ENCODE results near the gene RPL41.

The RPL41 gene

DNA sequence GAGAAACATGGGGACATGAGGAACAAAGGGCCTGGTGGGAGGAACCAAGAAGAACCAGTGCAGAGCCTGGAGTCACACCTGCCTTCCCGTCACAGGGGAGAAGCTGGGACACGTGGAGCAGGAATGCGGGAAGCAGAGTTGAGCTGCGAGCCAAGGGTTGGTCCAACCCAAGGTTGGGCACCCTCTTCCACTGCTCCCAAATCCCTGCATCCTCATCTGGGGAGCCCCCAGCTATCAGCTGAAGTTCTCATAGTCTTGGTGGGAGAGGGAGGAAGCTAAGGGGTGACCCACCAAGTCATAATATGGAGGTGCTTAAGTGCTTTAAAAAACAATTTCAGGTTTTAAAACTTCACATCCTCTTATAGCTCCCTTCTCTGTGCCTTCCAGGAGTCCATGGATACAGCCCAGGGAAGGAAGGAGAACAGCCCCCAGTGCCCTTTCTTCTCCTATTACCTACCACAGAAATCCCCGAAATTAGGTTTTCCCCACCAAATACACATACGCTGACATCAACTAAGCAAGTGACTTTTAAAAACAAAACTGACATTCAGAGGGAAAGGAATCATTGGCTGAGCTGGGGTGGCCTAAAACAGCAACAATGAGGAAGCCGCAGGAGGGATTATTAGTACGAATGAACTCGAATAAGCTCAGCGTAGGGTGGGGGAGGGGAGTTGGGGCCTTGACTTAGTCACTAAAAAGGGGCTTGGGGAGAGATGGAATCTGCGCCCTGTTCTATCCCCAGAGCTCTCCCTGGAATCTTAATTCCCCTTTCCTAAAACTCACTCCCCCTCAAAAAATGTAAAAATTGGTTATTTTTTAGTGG is 46.2 kb downstream of the RPL41 start:
- Histone ChIP-seq H3K4me3 (ENCODE audit: low read depth, low read length) (no peak overlapping the region), H3K27me3 (ENCODE audit: control insufficient read depth, insufficient read depth, low read length) (no peaks in the 10 kb centered on the region), H3K27ac (ENCODE audit: low read depth, low read length) (peak overlapping the region; percentile 78), H3K4me1 (ENCODE audit: control insufficient read depth, insufficient read depth, low read length) (peaks cover 36% of the 10 kb centered on the region), H3K9ac (ENCODE audit: low read depth, low read length) (no peak overlapping the region), H3K9me3 (ENCODE audit: control insufficient read depth, insufficient read depth, low read length) (no peaks in the 10 kb centered on the region), H3K36me3 (ENCODE audit: control insufficient read depth, insufficient read depth, low read length) (peaks cover 83% of the 10 kb centered on the region)

DNA sequence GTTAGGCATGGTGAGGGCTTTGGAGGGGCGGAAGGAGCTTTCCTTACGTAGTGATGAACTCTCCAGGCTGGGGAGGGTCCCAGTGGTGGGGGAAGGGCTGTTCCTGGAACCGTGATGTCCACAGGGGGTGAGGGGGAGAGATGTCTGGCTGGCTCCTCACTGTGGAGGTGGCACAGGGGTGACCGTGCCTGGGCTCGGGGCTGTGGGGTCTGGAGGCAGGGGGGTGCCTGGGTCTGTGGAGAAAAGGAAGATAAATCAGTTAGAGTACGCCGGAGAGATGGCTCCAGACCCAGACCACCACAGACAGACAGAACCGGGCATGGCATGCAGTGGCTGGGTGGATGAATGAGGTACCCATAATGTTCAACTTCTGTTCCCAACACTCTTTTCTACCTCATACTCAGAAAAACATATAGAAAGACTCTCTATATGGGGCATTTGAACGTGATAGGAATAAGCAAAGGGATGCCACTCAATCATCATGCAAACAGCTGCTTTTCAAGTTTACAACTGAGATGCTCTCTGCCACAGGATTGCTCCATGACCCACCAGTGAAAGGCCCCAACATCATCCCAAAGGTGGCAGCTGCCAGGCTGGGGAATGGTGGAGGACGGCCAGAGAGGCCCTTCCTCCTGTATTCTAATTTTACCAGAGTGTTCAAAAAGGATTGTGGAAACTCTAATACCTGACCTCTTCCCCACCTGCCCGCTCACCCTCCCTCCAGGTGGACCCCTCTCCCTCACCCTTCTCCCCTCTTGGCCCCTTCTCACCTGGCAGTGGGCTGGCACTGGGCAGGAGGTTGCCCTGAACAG is 47.3 kb downstream of the RPL41 start:
- Histone ChIP-seq H3K4me3 (ENCODE audit: low read depth, low read length) (no peak overlapping the region), H3K4me1 (ENCODE audit: control insufficient read depth, insufficient read depth, low read length) (peaks cover 36% of the 10 kb centered on the region), H3K27ac (ENCODE audit: low read depth, low read length) (peak overlapping the region; percentile 16), H3K27me3 (ENCODE audit: control insufficient read depth, insufficient read depth, low read length) (no peaks in the 10 kb centered on the region), H3K36me3 (ENCODE audit: control insufficient read depth, insufficient read depth, low read length) (peaks cover 93% of the 10 kb centered on the region), H3K9me3 (ENCODE audit: control insufficient read depth, insufficient read depth, low read length) (no peaks in the 10 kb centered on the region), H3K9ac (ENCODE audit: low read depth, low read length) (no peak overlapping the region)

DNA sequence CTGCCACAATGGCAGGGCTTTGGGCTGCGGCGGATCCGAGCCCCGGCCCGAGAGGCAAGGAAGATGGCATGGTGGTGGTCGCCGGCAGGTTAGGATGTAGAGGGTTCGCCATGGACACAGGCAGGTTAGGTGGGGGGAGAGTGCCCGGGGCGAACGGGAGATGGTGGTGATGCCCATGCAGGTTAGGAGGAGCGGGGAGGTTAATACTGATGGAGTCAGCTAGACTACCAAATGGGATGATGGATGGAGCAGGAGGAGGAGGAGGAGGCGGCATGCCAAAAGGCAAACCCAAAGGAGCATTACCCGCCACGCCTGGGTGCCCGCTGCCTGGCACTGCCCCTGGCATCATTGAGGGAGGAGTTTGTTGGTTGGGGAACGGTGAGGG is 47.9 kb downstream of the RPL41 start:
- H3K4me1 ChIP-seq (ENCODE audit: control insufficient read depth, insufficient read depth, low read length) = peaks cover 34% of the 10 kb centered on the region
- H3K36me3 ChIP-seq (ENCODE audit: control insufficient read depth, insufficient read depth, low read length) = peaks cover 97% of the 10 kb centered on the region
- H3K4me3 ChIP-seq (ENCODE audit: low read depth, low read length) = no peak overlapping the region
- H3K27me3 ChIP-seq (ENCODE audit: control insufficient read depth, insufficient read depth, low read length) = no peaks in the 10 kb centered on the region
- H3K9ac ChIP-seq (ENCODE audit: low read depth, low read length) = no peak overlapping the region
- no peak overlapping the region for H3K27ac ChIP-seq (ENCODE audit: low read depth, low read length)
- H3K9me3 ChIP-seq (ENCODE audit: control insufficient read depth, insufficient read depth, low read length) = no peaks in the 10 kb centered on the region

DNA sequence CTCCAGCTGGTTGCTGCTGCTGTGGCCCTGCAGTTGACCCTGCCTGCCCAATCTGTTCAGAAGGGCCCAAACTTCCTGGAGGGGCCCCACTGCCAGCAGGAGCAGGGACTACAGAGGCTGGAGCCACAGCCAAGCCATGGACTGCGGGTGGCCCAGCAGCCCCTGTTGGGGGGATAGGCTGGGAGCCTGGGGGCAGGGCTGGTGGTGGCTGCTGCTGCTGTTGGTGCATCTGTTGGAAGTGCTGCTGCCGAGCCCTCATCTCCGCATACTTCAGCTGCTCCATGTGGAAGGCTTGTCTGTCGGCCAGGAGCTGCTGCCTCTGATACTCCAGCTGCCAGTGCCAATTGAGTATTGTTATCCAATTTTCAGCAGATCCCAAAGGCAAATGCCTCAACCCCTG is 48.9 kb downstream of the RPL41 start:
- no peak overlapping the region for H3K27ac ChIP-seq (ENCODE audit: low read depth, low read length)
- H3K4me1 ChIP-seq (ENCODE audit: control insufficient read depth, insufficient read depth, low read length) = peaks cover 23% of the 10 kb centered on the region
- H3K9me3 ChIP-seq (ENCODE audit: control insufficient read depth, insufficient read depth, low read length) = no peaks in the 10 kb centered on the region
- H3K9ac ChIP-seq (ENCODE audit: low read depth, low read length) = no peak overlapping the region
- peaks cover 97% of the 10 kb centered on the region for H3K36me3 ChIP-seq (ENCODE audit: control insufficient read depth, insufficient read depth, low read length)
- no peaks in the 10 kb centered on the region for H3K27me3 ChIP-seq (ENCODE audit: control insufficient read depth, insufficient read depth, low read length)
- H3K4me3 ChIP-seq (ENCODE audit: low read depth, low read length) = no peak overlapping the region
